HG02970 (cell line): ENCODE data around the gene FKBP3.
A peak's percentile ranks its signal among the peaks of the same experiment; 100 is the strongest.
"Not testable (repeated sequence)": the region's sequence is repeated elsewhere in the genome, so short reads cannot be mapped to it uniquely, and the experiment has no call there.

ENCODE experiments used
- ATAC-seq: cut with Tn5 transposase; IDR thresholded peaks from one replicate; pipeline ENCODE4 v1.9.1; 2021; ENCODE audit warnings: mild to moderate bottlenecking, moderate library complexity, moderate number of reproducible peaks; ENCODE audit not compliant: unreplicated experiment, low FRiP score

The FKBP3 gene

GRCh38 chr14:45114327-45114726 is 20.0 kb downstream of the FKBP3 start:
- ATAC-seq = no peak

DNA sequence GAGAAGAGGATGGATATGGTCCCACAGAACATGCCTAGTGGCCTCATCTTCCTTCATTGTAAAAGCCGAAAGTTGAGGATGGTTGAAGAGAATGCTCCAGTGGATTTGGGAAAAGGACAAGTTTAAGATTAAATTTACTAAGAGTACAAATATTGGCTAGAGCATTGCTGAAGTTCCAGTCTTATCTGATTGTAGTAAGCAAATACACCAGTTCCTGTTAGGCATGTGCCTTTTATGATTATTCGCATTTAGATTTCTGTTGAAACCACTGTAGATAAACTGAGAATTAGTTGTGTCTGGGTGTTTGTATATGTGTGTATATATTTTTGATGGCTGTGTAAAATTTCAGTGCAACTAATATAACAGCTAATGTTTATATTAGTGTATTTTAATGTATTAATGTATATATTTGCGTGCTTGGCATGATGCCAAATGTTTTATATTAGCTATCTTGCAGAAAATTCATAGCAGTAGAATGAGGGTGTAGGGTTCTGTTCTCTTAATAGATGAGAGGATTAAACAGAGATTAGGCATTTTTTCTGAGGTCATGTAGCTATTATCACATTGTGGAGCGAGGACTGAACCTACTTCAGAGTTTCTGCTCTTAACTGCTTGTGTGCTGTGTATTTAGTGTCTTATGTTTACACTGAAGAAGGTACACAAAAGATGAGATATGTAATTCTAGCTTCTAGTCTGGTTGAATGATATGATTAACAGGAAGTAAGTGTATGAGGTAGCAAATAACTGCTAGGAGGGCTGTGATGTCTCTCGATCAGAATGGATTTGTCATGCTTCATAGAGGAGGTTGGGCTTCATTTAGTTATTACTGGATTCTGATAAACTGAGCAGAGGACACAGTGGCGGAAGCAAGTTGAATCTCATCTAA is 21.1 kb downstream of the FKBP3 start:
- no peak for ATAC-seq

DNA sequence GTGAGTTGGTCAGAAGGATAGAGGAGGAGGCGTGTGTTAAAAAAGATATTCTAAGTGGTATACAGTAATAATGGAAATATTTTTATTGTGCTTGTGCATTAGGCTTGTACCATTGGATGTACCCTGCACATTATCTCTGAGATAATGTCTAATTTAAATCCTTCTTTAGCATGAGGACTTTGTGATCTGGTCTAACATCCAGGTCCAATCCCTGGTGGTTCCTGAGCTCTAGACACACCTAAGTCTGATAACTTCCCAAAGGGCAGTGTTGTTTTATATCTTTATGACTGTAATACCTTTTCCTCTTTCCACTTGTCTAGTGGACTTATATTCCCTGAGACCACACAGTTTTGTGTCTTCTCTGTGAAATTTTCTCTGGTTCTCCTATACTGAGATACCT is 29.7 kb downstream of the FKBP3 start:
- no peak for ATAC-seq

- no peak for ATAC-seq
These were observed 30.5 kb downstream of the FKBP3 start for GRCh38 chr14:45103806-45104205.

GRCh38 chr14:45096218-45096617 is 38.1 kb downstream of the FKBP3 start:
- ATAC-seq = no peak

DNA sequence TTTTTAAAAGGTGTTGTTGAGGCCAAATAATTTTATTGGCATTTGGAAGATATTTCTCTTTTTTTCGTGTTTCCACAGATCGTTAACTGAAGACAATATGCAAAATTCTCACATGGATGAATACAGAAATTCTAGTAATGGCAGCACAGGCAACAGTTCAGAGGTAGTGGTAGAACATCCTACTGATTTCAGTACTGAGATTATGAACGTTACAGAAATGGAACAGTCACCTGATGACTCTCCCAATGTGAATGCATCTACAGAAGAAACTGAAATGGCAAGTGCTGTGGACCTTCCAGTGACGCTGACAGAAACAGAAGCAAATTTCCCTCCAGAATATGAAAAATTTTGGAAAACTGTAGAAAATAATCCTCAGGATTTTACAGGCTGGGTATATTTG is 39.1 kb downstream of the FKBP3 start:
- ATAC-seq = no peak

DNA sequence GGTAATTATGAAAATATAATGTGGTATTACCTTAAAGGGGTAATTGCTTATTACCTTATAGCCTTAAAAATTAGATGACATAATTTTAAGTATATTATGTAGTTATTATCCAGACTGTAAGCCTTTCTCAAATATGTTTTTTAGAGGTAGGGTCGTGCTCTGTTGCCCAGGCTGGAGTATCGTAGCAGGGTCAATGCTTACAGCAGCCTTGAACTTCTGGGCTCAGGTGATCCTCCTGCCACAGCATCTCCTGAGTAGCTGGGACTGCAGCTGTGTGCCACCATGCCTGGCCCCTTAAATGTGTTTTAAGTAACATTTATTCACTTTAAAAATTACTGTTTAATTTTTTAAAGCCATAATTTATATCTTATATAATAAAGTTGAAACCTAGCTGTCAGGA is 40.0 kb downstream of the FKBP3 start:
- no peak for ATAC-seq

- no peak for ATAC-seq
These were observed 42.6 kb downstream of the FKBP3 start for GRCh38 chr14:45091710-45092109.

DNA sequence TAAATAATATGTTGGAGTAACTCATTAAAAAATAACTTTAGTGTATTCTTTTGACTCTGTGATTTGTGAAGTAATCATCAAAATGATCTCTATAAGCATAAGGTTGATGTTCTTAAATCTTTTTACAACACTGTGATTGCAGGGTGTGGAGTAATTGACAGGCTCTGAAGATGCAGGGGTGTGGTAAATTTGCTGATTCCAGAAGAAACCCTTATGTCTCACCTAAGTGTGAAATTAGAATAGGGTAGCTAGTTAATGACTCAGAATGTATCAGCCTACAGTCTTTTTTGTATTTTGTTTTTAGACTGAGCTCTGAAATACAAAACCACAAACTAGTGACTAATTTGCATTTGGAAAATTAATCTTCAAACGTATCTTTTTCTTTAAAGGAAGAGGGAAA is 44.5 kb downstream of the FKBP3 start:
- ATAC-seq = peak; percentile 47

DNA sequence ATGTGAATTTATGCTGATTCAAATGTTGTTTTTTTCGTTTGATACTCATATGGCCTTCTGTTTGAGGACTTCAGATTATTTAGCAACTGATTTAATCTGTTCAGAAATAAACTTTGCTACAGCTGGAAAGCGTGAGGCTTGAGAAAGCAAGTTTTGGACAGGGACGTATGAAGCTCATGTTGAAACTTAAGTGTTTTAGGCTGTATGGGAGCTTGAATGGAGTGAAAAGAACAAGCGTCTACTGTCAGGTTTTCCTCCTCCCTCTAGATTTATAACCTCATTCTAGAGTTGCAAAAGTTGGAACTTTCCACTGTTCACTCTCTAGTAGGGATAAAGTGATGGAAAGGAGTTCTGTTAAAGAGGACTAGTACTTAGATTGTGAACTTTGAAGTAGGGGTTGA is 49.3 kb downstream of the FKBP3 start:
- ATAC-seq = no peak

DNA sequence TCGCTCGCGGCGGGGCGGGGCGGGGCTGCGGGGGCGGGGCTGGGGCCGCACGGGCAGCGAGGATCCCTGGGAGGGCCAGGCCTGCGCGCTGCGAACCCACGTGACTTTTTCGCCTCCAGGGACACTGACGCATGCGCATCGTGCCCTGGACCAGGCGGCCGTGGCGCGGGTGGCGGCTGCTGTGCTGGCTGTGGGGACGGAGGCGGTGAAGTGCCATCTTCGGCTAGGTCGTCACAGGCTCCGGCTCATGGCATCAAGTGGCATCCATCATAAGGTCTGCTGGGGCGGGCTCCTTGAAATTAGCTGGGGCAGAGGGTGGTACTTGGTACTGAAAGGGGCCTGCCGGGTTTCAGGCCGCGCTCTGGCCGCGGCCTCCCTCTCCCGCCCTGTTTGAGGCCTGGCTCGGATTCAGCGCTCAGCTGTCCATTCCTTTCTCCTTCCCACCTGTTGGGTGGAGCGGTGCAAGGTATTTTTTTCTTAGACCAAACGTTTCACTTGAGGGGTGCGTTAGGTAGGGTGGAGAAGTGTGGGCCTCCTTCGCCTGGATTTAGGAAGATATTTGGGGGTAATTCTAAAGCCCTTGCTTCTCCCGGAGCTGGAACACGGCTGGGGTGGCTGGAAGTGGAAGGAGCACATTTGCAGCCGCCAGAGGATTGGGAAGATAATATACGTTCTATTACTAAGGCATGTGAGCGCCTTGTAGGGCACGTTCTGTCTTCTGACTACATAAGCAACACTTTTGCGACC is 50.1 kb downstream of the FKBP3 start, which contains the start of gene PRPF39:
Gene PRPF39 (plus strand): TSS at position 141 of the 747 bp plus-strand sequence. CDS start 11,124 bp downstream, outside the sequence.
- ATAC-seq = peak; percentile 98

GRCh38 chr14:45083617-45083975 is 50.7 kb downstream of the FKBP3 start:
- ATAC-seq = no peak

DNA sequence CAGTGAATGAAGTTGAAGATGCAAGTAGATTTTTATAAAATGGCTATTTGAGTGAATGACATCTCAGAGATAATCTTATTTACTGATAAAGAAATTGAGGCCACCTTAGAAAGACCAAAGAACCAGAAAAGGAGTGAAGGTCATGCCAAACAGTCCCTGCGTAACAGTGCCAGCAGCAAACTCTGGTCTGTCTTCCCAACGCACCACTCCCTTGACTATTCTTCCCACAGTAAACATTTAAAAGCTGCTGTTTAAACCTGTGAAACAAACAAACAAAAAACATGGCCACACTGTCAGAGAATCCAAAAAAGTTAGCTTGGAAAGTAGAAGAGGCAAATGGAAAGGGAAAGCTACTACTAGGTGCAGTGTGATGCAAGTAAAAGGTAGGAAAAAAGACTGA is 51.9 kb downstream of the FKBP3 start:
- no peak for ATAC-seq

GRCh38 chr14:45081096-45081495 is 53.2 kb downstream of the FKBP3 start:
- ATAC-seq = not testable (repeated sequence)

DNA sequence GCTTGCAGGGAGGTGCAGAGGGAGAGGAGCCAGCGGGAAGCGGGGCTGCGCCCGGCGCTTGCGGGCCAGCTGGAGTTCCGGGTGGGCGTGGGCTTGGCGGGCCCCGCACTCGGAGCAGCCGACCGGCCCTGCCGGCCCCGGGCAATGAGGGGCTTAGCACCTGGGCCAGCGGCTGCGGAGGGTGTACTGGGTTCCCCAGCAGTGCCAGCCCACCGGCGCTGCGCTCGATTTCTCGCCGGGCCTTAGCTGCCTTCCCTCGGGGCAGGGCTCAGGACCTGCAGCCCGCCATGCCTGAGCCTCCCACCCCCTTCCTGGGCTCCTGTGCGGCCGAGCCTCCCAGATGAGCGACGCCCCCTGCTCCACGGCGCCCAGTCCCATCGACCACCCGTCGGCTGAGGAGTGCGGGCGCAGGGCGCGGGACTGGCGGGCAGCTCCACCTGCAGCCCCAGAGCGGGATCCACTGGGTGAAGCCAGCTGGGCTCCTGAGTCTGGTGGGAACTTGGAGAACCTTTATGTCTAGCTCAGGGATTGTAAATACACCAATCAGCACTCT is 53.8 kb downstream of the FKBP3 start:
- not testable (repeated sequence) for ATAC-seq

DNA sequence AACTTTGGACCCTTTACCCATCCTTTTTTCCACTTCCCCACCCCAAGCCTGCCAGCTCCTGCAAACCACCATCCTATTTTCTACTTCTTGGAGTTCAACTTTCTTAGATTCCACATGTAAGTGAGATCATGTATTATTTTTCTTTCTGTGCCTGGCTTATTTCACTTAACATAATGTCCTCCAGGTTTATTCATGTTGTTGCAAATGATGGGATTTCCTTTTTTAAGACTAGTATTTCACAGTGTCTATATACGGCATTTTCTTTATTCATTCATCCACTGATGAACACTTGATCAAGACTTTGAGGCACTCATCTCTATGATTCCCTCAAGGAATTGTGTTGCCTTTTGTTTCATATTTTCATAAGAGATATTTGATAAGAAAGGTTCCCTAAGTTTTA is 56.0 kb downstream of the FKBP3 start:
- ATAC-seq = no peak

DNA sequence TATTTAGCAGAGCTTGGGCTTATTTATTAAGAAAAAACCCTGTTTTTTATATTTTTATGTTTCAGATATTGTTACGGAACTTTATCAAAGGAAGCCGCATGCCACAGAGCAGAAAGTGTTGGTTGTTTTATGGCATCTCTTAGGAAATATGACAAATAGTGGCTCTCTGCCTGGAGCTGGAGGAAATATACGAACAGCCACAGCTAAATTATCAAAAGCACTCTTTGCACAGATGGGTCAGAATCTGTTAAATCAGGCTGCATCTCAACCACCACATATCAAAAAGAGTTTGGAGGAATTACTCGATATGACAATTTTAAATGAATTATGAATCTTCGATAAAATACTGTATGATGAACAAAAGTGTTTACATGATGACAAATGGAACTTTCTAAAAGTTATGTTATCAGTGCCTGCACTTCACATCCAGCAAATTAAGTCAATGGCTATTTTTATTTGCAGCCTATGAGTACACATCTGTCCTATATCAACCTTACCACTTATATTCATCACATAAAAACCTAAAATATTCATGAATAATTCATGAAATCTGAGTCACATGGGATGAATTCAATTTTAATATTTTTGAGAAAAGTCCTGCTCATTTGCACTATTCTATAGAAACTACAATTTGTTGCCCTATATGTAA is 60.9 kb downstream of the FKBP3 start:
- ATAC-seq = no peak

DNA sequence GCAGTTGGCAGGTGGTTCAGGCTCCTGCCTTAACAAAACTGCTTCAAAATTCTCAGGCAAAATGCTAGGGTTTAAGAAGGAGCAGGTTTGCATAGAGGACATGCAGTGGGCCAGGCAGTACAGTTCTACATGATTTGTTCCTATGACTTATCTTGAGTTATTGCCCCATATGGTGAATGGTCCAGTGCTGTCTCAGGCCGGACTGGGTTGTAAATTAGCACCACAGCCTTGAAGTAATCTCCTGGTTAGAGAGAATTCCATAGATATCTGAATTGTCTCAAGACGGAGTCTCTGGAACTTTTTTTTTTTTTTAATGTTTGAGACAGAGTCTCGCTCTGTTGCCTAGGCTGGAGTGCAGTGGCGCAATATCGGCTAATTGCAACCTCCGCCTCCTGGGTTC is 62.2 kb downstream of the FKBP3 start:
- ATAC-seq = no peak

GRCh38 chr14:45070215-45070614 is 64.1 kb downstream of the FKBP3 start:
- no peak for ATAC-seq

DNA sequence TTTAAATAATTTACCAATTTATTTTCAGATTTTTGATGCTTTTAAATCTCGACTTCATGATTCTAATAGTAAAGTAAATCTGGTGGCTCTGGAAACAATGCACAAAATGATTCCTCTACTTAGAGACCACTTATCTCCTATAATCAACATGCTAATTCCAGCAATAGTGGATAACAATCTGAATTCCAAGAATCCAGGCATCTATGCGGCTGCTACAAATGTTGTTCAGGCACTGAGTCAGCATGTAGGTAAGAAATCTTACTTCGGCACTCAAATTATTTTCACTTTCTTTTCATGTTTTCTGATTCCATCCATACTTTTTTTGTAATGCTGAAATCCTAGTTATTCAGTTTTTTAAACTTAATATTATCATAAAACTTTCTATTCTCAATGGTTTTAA is 65.9 kb downstream of the FKBP3 start:
- no peak for ATAC-seq

- ATAC-seq = no peak
These were observed 67.6 kb downstream of the FKBP3 start for GRCh38 chr14:45066667-45067066.
